Endothelial cell of umbilical vein (primary cell): Measurements from ENCODE around the gene SLC17A2. TPM values are rescaled to one million over a fixed set of nuclear protein-coding genes. Genes with fewer than 3 reads are reported as not detected.
"Not testable (repeated sequence)": the region's sequence is repeated elsewhere in the genome, so short reads cannot be mapped to it uniquely, and the experiment has no call there.

Experiments
- BruUV-seq: library from RNA; stranded (reverse); fragments of 400-500 nt; replicated peaks from 2 replicates; lab custom pipeline; 2021; lab: Mats Ljungman, UMichigan
- CTCF ChIA-PET: fragments of 300-600, 350-600 bp; sonication (Branson Sonifier 250); formaldehyde crosslinking; loops from one replicate; lab custom pipeline; 2021; ENCODE audit warnings: antibody characterized with exemption, inconsistent platforms; lab: Charles Lee
- POLR2A ChIA-PET: fragments of 300-600, 350-600 bp; sonication (Branson Sonifier 250); formaldehyde crosslinking; loops from one replicate; lab custom pipeline; 2021; ENCODE audit warnings: antibody characterized with exemption, inconsistent platforms; lab: Charles Lee
- DNase-seq: peaks from one replicate; pipeline ENCODE4 v3.0.0-alpha.2; 2011; ENCODE audit warnings: low read depth, low spot score
- FAIRE-seq: peaks from 2 replicates; lab custom pipeline; 2011; peaks lifted over from hg19 to GRCh38; lab: Jason Lieb, UNC
- H2AFZ ChIP-seq: 2 replicates; pipeline ENCODE4 v1.6.0; 2012; ENCODE audit warnings: low read depth, low read length, control low read depth, inconsistent platforms
- H3K27ac ChIP-seq: 2 replicates; pipeline ENCODE4 v1.5.1; 2011; ENCODE audit warnings: low read depth, mild to moderate bottlenecking, control low read depth, low read length, moderate library complexity; ENCODE audit not compliant: insufficient read depth
- H3K27me3 ChIP-seq, 2 experiments: 2 replicates each; pipeline versions ENCODE4 v1.6.0 to v1.6.1; 2011; ENCODE audit warnings: low read length in 2 of 2, mixed read lengths in 1 of 2; ENCODE audit not compliant: control insufficient read depth in 2 of 2, insufficient read depth in 2 of 2
- H3K36me3 ChIP-seq, 2 experiments: 2 replicates in 1 of 2; 3 replicates in 1 of 2; pipeline ENCODE4 v1.5.1; 2011; ENCODE audit warnings: low read length in 2 of 2, mild to moderate bottlenecking in 1 of 2, moderate library complexity in 1 of 2; ENCODE audit not compliant: control insufficient read depth in 2 of 2, insufficient read depth in 2 of 2; ENCODE audit errors: extremely low read depth in 1 of 2
- H3K4me1 ChIP-seq: 3 replicates; pipeline ENCODE4 v1.5.1; 2011; ENCODE audit warnings: mild to moderate bottlenecking, low read length; ENCODE audit not compliant: control insufficient read depth, insufficient read depth; ENCODE audit errors: extremely low read depth
- H3K4me2 ChIP-seq: 2 replicates; pipeline ENCODE4 v1.6.1; 2011; ENCODE audit warnings: low read length, control low read depth, mixed read lengths; ENCODE audit not compliant: insufficient read depth
- H3K4me3 ChIP-seq, 3 experiments: fragments of 200-600 bp in 1 of 3; sonication (generic), shearing (Covaris generic) in 1 of 3; replicated peaks in 1 of 3; 2 replicates each; pipeline ENCODE4 v1.5.1; 2011 to 2016; ENCODE audit warnings: control low read depth in 3 of 3, low read length in 3 of 3, mild to moderate bottlenecking in 2 of 3, inconsistent platforms in 1 of 3, low read depth in 1 of 3, moderate library complexity in 1 of 3; ENCODE audit not compliant: insufficient read depth in 1 of 3
- H3K79me2 ChIP-seq: 2 replicates; pipeline ENCODE4 v1.6.0; 2012; ENCODE audit warnings: low read length, inconsistent platforms; ENCODE audit not compliant: control insufficient read depth, insufficient read depth
- H3K9ac ChIP-seq: replicated peaks from 2 replicates; pipeline ENCODE3; 2011; ENCODE audit warnings: low read length, control low read depth; ENCODE audit not compliant: insufficient read depth; ENCODE audit errors: extremely low read depth
- H3K9me1 ChIP-seq: replicated peaks from 3 replicates; pipeline ENCODE4 v1.6.0; 2011; ENCODE audit warnings: mild to moderate bottlenecking, low read length; ENCODE audit not compliant: control insufficient read depth, insufficient read depth; ENCODE audit errors: extremely low read depth
- H3K9me3 ChIP-seq: replicated peaks from 2 replicates; pipeline ENCODE4 v1.5.1; 2012; ENCODE audit warnings: low read length, inconsistent platforms; ENCODE audit not compliant: control insufficient read depth, insufficient read depth
- H4K20me1 ChIP-seq: replicated peaks from 2 replicates; pipeline ENCODE3; 2011; ENCODE audit warnings: mild to moderate bottlenecking, low read length; ENCODE audit not compliant: control insufficient read depth, insufficient read depth; ENCODE audit errors: extremely low read depth
- EZH2 ChIP-seq: IDR thresholded peaks from 2 replicates; pipeline ENCODE4 v1.6.1; 2012; ENCODE audit warnings: borderline replicate concordance, low read depth, mild to moderate bottlenecking, moderate library complexity, low read length, inconsistent platforms; ENCODE audit not compliant: severe bottlenecking
- FOS ChIP-seq: IDR thresholded peaks from 2 replicates; pipeline ENCODE4 v1.6.1; 2011; ENCODE audit warnings: mild to moderate bottlenecking, low read length, moderate library complexity, borderline replicate concordance; ENCODE audit not compliant: insufficient read depth
- GATA2 ChIP-seq: IDR thresholded peaks from 2 replicates; pipeline ENCODE4 v1.7.0; 2011; ENCODE audit warnings: low read depth, mild to moderate bottlenecking, moderate library complexity, mixed read lengths, low read length; ENCODE audit not compliant: insufficient read length, insufficient read depth
- JUN ChIP-seq: IDR thresholded peaks from 2 replicates; pipeline ENCODE4 v1.6.1; 2011; ENCODE audit warnings: borderline replicate concordance, low read depth; ENCODE audit not compliant: insufficient read length, insufficient read depth
- MYC ChIP-seq: IDR thresholded peaks from one replicate; pipeline ENCODE4 v1.6.1; 2011; ENCODE audit warnings: mild to moderate bottlenecking, low read depth, low read length
- POLR2A ChIP-seq: IDR thresholded peaks from 2 replicates; pipeline ENCODE4 v1.6.1; 2012; ENCODE audit warnings: low read depth, mild to moderate bottlenecking, control low read depth, low read length
- POLR2AphosphoS5 ChIP-seq: IDR thresholded peaks from 2 replicates; pipeline ENCODE4 v1.6.1; 2012; ENCODE audit warnings: low read depth, mild to moderate bottlenecking, control low read depth, low read length, moderate library complexity; ENCODE audit not compliant: insufficient read depth
- dilution Hi-C: fragments of 300-500 bp; cut with MboI; formaldehyde crosslinking; loops from one replicate; pipeline ENCODE4 v1.15.0; 2019; ENCODE audit warnings: low sequenced_read_pairs; ENCODE audit not compliant: extremely low pct_ligation_motif_present
- intact Hi-C: fragments of 100-400 bp; cut with micrococcal nuclease; formaldehyde crosslinking; loops from one replicate; pipeline ENCODE4 v1.10.0; 2022
- polyA plus RNA-seq, 4 experiments: library from polyadenylated mRNA; depleted of rRNA in 3 of 4; stranded (reverse) in 3 of 4; unstranded in 1 of 4; fragments of >200 nt; gene quantifications; 2 replicates each; pipeline versions ENCODE4 v1.2.1 to v1.2.3, GENCODE V29; 2011 to 2012; ENCODE audit warnings: missing spikeins in 1 of 4
- total RNA-seq: library from RNA; stranded (reverse); gene quantifications from 2 replicates; pipeline ENCODE4 v1.2.3, GENCODE V29; 2021
- TF ChIP-seq, protein P1 (sequence below): IDR thresholded peaks from 2 replicates; pipeline ENCODE4 v1.6.1; 2011; ENCODE audit not compliant: insufficient read depth, insufficient read length
- TF ChIP-seq, protein P2 (sequence below), 2 donors: IDR thresholded peaks; 1 replicate in 1 of 2; 2 replicates in 1 of 2; pipeline ENCODE4 v1.5.1; 2011; ENCODE audit warnings: low read length in 2 of 2, mild to moderate bottlenecking in 2 of 2, moderate library complexity in 2 of 2, control low read depth in 1 of 2, inconsistent platforms in 1 of 2, low read depth in 1 of 2; ENCODE audit not compliant: insufficient read depth in 1 of 2; ENCODE audit errors: extremely low read depth in 1 of 2

The SLC17A2 gene
- total and polyA plus RNA-seq, 2 donors (not counting 3 experiments of a cell fraction or from before 2014, with no cell fraction given) = not detected

DNA sequence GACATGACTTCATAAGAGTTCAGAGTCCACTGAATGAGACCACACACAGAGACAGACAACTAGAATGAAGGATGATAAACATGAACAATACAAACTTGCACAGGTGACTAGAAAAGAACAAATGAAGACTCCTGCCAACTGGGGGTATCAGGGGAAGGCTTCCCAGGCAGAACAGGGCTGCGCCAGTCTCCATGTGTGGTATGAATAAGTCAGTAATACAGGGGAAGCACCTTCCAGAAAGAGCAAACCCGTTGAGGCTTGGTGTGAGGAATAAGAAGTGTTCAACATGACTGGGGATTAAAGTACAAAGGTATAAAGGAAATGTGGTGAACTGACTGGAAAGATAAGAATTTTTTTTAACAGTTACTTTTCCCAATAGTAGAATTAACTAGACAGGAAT, 3.7 kb upstream of the SLC17A2 start:
- Histone ChIP-seq H3K9me3 (no peaks in the 10 kb centered on the region), H2AFZ (no peak overlapping the region), H3K27ac (no peak overlapping the region), H3K9me1 (no peaks in the 10 kb centered on the region), H3K4me2 (no peak overlapping the region), H3K9ac (no peak overlapping the region), H3K36me3 (no peaks in the 10 kb centered on the region), H3K4me1 (no peaks in the 10 kb centered on the region), H3K4me3 (no peak overlapping the region), H3K79me2 (no peaks in the 10 kb centered on the region), H3K27me3 (peaks cover 0 to 2% of the 10 kb centered on the region in 2 experiments), H4K20me1 (no peaks in the 10 kb centered on the region)
- no peak for DNase-seq
- FAIRE-seq = no peak
- intact Hi-C loops = no loop called here
- POLR2A ChIA-PET = no interaction called here
- TF ChIP-seq POLR2AphosphoS5 (no peak), POLR2A (no peak), EZH2 (no peak)
- TF ChIP-seq, protein P1, sequence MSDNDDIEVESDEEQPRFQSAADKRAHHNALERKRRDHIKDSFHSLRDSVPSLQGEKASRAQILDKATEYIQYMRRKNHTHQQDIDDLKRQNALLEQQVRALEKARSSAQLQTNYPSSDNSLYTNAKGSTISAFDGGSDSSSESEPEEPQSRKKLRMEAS = no peak
- dilution Hi-C loops = no loop called here
- CTCF ChIA-PET = no interaction called here
- no TSS peak for BruUV-seq

DNA sequence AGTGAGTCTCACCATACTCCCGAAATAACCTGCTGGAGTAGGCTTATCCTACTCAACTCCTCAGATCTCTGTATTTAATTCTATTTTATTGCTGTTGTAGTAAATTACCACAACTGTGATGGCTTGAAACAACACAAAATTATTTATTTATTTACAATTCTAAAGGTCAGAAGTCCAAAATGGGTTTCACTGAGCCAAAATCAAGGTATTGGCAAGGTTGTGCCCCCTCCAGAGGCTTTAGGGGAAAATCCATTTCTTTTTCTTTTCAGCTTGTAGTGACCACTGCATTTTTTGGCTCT, 869 bp upstream of the SLC17A2 start:
- FAIRE-seq = no peak
- CTCF ChIA-PET = no interaction called here

DNA sequence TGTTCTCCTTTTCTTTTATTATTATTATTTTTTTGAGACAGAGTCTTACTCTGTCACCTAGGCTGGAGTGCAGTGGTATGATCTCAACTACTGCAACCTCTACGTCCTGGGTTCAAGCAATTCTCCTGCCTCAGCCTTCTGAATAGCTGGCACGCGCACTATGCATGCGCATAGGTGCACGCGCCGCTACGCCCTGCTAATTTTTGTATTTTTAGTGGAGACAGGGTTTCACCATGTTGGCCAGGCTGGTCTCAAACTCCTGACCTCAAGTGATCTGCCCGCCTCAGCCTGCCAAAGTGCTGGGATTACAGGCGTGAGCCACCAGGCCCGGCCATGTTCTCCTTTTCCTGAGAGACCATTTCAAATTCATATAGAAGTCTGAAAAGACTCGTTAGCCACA, 706 bp downstream of the SLC17A2 start:
- dilution Hi-C loops, DNase-seq, H3K4me2 ChIP-seq: not testable (repeated sequence)

More for the DNA sequence above, 869 bp upstream of the SLC17A2 start:
- Histone ChIP-seq H3K9me3 (no peaks in the 10 kb centered on the region), H3K79me2 (no peaks in the 10 kb centered on the region), H3K4me3 (no peak overlapping the region), H4K20me1 (no peaks in the 10 kb centered on the region), H3K27me3 (no peaks in the 10 kb centered on the region), H3K36me3 (no peaks in the 10 kb centered on the region), H3K4me1 (no peaks in the 10 kb centered on the region), H3K9ac (no peak overlapping the region), H2AFZ (no peak overlapping the region), H3K9me1 (no peaks in the 10 kb centered on the region), H3K27ac (no peak overlapping the region), H3K4me2 (no peak overlapping the region)
- BruUV-seq = no TSS peak
- TF ChIP-seq, protein P2, sequence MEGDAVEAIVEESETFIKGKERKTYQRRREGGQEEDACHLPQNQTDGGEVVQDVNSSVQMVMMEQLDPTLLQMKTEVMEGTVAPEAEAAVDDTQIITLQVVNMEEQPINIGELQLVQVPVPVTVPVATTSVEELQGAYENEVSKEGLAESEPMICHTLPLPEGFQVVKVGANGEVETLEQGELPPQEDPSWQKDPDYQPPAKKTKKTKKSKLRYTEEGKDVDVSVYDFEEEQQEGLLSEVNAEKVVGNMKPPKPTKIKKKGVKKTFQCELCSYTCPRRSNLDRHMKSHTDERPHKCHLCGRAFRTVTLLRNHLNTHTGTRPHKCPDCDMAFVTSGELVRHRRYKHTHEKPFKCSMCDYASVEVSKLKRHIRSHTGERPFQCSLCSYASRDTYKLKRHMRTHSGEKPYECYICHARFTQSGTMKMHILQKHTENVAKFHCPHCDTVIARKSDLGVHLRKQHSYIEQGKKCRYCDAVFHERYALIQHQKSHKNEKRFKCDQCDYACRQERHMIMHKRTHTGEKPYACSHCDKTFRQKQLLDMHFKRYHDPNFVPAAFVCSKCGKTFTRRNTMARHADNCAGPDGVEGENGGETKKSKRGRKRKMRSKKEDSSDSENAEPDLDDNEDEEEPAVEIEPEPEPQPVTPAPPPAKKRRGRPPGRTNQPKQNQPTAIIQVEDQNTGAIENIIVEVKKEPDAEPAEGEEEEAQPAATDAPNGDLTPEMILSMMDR (IDR thresholded peaks at IDR 0.05; ENCODE audit: extremely low read depth in 1 of 2, insufficient read depth in 1 of 2, low read depth in 1 of 2, low read length in 2 of 2) = no peak
- TF ChIP-seq FOS (no peak), MYC (no peak), EZH2 (no peak), POLR2AphosphoS5 (no peak), GATA2 (no peak), JUN (no peak), POLR2A (no peak)
- TF ChIP-seq, protein P1 = no peak
- dilution Hi-C loops (no loop called here), intact Hi-C loops (no loop called here)
- POLR2A ChIA-PET = no interaction called here
- DNase-seq = no peak

More for the DNA sequence above, 706 bp downstream of the SLC17A2 start:
- intact Hi-C loops, BruUV-seq, H3K27ac ChIP-seq, H3K27me3 ChIP-seq, H3K4me3 ChIP-seq, H3K9ac ChIP-seq, H2AFZ ChIP-seq, H3K9me3 ChIP-seq, CTCF ChIA-PET, H3K9me1 ChIP-seq, H4K20me1 ChIP-seq, H3K36me3 ChIP-seq, H3K79me2 ChIP-seq, H3K4me1 ChIP-seq, POLR2A ChIA-PET, FAIRE-seq: not testable (repeated sequence)
